ENCODE results near the gene PHLDA2.

Gene PHLDA2

GRCh38 chr11:2927851-2928604, 1.2 kb downstream of the PHLDA2 start:
- DNase-seq: peak; percentile 25

GRCh38 chr11:2927121-2927800, 2.0 kb downstream of the PHLDA2 start:
- no peak for DNase-seq

GRCh38 chr11:2926611-2927051, 2.6 kb downstream of the PHLDA2 start:
- no peak for DNase-seq

- no peak for DNase-seq
These were observed 4.2 kb downstream of the PHLDA2 start for GRCh38 chr11:2924821-2925675.

- no peak for DNase-seq
These were observed 4.8 kb downstream of the PHLDA2 start for GRCh38 chr11:2924381-2924780.

- DNase-seq: no peak
These were observed 5.5 kb downstream of the PHLDA2 start for GRCh38 chr11:2923446-2924375.

GRCh38 chr11:2922655-2923054, 6.6 kb downstream of the PHLDA2 start:
- DNase-seq: no peak

- DNase-seq: no peak
These were observed 7.3 kb downstream of the PHLDA2 start for GRCh38 chr11:2921742-2922493.

GRCh38 chr11:2921261-2921660, 8.0 kb downstream of the PHLDA2 start:
- DNase-seq: no peak

GRCh38 chr11:2920343-2920742, 8.9 kb downstream of the PHLDA2 start:
- no peak for DNase-seq

GRCh38 chr11:2919837-2920236, 9.4 kb downstream of the PHLDA2 start:
- no peak for DNase-seq

GRCh38 chr11:2919188-2919587, 10.0 kb downstream of the PHLDA2 start:
- no peak for DNase-seq

GRCh38 chr11:2917842-2918490, 11.3 kb downstream of the PHLDA2 start:
- no peak for DNase-seq

- DNase-seq: no peak
These were observed 12.2 kb downstream of the PHLDA2 start for GRCh38 chr11:2916892-2917645.

- DNase-seq: no peak
These were observed 12.9 kb downstream of the PHLDA2 start for GRCh38 chr11:2916114-2916891.

- no peak for DNase-seq
These were observed 13.7 kb downstream of the PHLDA2 start for GRCh38 chr11:2915473-2915872.

- no peak for DNase-seq
These were observed 14.6 kb downstream of the PHLDA2 start for GRCh38 chr11:2914455-2915195.

GRCh38 chr11:2913776-2914175, 15.4 kb downstream of the PHLDA2 start:
- no peak for DNase-seq

- no peak for DNase-seq
These were observed 16.2 kb downstream of the PHLDA2 start for GRCh38 chr11:2913019-2913431.

Data from eye (tissue), 1 donor.